A673 (cell line): Measurements from ENCODE around the gene ANO1.

ENCODE experiments used
- CTCF ChIP-seq: fragments of 300-800, 200-600 bp; sonication (generic); conservative IDR thresholded peaks from 2 replicates; pipeline ENCODE4 v1.5.1; 2017; ENCODE audit warnings: low read depth, mild to moderate bottlenecking, antibody characterized with exemption, low read length, moderate library complexity, mixed read lengths
- EZH2 ChIP-seq: fragments of 200-600 bp; sonication (generic); IDR thresholded peaks from 2 replicates; pipeline ENCODE4 v1.6.1; 2017; ENCODE audit warnings: borderline replicate concordance, low read depth, mild to moderate bottlenecking, mixed read lengths, antibody characterized with exemption, low read length; ENCODE audit not compliant: poor library complexity, severe bottlenecking

DNA sequence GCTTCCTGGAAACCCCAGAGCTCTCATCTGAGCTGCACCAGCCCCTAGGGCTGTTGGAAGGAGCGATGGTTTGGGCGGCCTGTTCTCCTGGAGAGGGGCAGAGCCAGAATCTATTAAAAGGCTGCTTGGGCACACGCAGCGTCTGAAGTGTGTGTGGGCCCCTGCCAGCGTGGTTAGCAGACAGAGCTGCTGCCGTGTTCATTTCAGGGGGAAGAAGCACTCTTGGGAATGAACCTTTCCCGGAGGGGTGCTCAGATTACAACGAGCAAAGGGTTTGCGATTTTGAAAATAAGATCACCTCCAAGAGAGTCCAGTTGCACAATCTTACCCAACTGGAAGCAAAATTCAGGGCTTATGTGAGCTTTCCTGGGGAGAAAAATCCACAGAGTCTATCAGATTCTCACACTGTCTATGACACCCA, 12.9 kb downstream of the ANO1 start:
- TF ChIP-seq CTCF = no peak
- TF ChIP-seq EZH2 = no peak
